Raji (cell line): ENCODE results near the gene TRAF3IP1.

Experiments used
- POLR2A ChIP-seq: IDR thresholded peaks from 2 replicates; pipeline ENCODE4 v1.6.1; 2011; ENCODE audit warnings: low read depth, low read length, control low read depth; ENCODE audit not compliant: insufficient read depth

The TRAF3IP1 gene

GRCh38 chr2:238445409-238446190 lies 125.3 kb downstream of the TRAF3IP1 start:
- TF ChIP-seq POLR2A, result no peak

GRCh38 chr2:238446371-238446770 lies 126.1 kb downstream of the TRAF3IP1 start:
- no peak for TF ChIP-seq POLR2A

- no peak for TF ChIP-seq POLR2A
These were observed 128.0 kb downstream of the TRAF3IP1 start for GRCh38 chr2:238448031-238448955.

- no peak for TF ChIP-seq POLR2A
These were observed 128.9 kb downstream of the TRAF3IP1 start for GRCh38 chr2:238449241-238449640.

- TF ChIP-seq POLR2A, result no peak
These were observed 129.6 kb downstream of the TRAF3IP1 start for GRCh38 chr2:238449909-238450417.

- no peak for TF ChIP-seq POLR2A
These were observed 130.1 kb downstream of the TRAF3IP1 start for GRCh38 chr2:238450440-238450861.
